Suppressor macrophage treated with lipopolysaccharide for 4 hours (primary cell): ENCODE data around the gene GRN.
A peak's percentile ranks its signal among the peaks of the same experiment; 100 is the strongest.
"Not testable (repeated sequence)": the region's sequence is repeated elsewhere in the genome, so short reads cannot be mapped to it uniquely, and the experiment has no call there.

ENCODE experiments used
- DNase-seq: peaks from one replicate; pipeline ENCODE4 v3.0.0-alpha.2; 2020

The GRN gene

DNA sequence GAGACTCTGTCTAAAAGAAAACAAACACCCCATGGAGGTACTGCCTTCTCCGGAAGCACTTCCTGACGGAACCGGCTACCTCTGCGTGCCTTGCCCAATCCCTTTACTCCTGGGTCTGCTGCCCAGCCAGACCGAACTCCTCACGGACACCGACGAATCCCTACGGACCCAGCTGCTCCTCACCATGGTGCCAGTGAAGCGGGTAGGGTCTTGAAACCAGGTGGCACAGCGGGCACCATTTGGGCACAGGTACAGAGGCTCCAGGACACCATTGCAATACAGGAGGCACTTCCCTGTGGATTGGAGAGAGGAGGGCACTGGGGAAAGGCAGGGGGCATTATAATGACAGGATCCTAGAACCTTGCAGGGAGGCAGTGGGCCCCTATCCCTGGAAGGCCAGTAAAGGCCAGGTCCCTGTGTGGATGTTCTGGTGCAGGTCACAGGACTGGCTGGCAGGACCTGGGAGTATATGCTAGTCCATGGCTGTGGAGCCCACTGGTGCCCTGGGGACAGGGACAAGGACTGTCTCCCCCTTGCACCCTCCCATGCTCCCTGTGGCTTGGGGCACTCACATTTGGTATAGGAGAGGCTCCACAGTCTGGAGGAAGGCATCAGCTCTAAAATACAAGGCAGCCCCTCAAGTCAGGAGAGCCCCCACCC, 22.7 kb upstream of the GRN start:
- no peak for DNase-seq

DNA sequence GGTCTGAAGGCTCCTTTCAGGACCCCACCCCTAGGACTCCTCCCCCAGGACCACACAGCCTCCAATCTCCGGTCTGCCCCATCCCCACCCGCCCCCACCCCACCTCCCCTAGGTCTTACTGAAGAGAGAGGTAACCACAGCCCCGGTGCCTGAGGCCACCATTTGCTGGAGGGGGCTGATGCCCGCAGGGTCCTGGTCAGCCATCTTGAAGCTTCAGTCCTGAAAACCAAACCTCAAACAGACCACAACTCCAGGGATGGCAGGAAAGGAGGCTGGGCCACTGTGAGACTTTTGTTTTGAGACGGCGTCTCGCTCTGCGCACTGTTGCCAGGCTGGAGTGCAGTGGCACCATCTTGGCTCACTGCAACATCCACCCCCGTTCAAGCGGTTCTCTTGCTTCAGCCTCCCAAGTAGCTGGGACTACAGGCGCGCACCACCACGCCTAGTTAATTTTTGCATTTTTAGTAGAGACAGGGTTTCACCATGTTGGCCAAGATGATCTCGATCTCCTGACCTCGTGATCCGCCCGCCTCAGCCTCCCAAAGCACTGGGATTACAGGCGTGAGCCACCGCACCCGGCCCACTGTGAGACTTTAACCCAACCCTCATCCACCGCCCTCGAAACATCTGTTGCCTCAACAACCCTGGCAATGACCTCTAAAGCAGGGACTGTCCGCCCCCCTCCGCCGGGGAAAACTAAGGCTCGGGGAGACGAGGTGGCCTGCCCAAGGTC, 21.6 kb upstream of the GRN start:
- no peak for DNase-seq

DNA sequence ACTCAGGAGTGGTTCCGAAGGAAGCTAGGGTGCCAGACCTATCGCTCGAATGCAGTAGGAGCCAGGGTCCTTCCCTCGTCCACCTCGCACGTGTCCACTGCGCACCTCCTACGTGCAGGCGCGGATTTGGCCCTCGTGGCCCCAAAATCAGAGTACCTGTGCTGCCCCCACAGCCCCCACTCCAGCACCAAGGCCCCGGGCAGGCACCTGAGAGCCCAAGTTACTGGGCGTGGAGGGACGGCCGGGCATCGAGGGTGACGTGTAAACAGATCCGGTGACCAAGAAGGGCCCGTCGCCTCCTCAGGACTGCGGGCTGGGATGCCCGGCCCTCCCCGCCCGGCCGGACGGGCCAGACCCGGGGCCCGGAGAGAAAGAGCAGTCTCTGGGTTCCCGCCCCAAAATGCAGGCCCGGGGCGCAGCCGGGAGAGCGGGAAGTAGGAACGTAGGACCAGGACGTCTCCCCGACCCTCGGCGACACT, 21.0 kb upstream of the GRN start:
- DNase-seq = no peak

DNA sequence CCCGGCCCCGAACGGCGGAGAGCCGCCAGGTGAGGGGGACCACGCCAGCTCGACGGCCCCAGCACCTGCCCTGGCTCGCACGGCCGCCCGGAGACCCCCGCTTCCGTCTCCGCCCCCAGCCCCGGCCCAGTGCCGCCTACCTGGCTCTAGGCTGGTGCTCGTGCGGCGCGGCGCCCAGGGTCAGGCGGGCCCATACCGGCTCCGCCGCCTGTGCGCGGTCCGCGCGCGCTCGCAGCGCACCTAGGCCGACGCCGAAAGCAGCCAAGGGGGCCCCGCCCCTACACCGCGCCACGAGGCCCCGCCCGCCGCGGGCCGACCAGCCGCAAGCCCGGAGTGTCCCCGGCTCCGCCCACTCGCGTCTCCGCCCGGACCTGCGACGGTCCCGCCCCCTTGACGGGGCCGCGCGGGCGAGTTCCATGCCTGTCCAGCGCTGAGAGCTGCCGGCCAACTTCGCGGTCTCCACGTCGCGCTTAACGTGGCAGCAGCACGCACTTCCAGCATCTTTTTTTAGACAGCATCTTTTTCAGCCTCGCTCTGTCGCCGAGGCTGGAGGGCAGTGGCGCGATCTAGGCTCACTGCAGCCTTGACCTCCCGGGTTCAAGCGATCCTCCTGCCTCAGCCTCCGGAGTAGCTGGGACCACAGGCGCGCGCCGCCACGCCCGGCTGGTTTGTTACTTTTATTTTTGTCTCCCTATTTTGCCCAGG, 20.4 kb upstream of the GRN start, which contains the start of gene SLC25A39:
Gene SLC25A39 (minus strand): TSS at position 253 of the 705 bp plus-strand sequence. CDS start 1,261 bp downstream, outside the sequence.
- peak; percentile 98 for DNase-seq

DNA sequence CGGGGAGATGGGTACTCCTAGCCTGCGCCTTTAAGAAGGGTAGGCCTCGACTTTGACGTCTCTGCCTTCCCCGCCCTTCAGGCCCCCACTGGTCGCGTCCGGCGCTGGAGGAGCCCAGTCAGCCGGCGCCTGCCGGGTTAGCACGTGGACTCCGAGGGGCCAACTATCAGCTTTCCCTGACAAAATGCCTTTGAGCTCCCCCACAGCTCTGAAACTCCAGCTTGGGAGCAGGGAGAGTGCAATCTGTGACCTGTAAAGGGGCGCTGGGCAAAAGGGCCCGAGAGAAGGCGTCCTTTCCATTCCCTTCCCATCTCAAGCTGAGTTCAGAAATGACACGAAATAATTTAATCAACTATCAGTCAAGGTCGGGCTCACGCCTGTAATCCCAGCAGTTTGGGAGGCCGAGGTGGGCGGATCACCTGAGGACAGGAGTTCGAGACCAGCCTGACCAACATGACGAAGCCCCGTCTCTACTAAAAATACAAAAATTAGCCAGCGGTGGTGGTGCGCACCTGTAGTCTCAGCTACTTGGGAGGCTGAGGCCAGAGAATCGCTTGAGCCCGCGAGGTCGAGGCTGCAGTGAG, 18.1 kb upstream of the GRN start:
- DNase-seq = peak; percentile 97

DNA sequence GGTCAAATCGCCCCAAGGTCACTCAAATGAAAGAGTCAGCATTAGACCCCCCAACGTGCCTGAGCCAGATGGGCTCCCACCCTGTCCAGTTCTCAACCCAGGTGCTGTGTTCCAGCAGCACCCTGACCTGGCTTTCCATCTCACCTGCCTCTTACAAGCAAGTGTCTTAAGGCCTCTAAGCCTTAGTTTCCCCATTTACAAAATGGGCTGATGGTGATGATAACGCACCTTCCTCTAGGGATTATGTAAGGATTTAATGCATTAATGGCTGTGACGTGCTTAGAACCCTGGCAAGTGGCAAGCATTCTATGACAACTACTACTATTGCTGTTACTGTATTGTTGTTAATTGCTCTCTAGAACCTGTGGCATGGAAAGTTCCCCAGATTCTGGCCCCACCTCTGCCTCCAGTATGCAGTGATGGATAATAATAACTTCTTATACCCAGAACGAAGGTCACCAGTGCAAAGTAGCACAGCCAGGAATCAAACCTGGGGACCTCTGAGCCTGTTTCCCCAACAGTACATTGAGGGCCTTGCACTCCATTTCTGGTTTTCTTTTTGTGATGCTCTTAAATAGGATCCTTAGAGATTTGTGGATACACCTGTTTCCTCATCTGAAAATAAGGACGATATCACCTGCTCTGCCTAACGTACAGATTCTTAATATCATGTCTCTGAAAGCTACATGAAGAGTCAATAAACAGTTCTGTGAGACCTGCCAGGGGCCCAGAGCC, 17.2 kb upstream of the GRN start:
- no peak for DNase-seq

DNA sequence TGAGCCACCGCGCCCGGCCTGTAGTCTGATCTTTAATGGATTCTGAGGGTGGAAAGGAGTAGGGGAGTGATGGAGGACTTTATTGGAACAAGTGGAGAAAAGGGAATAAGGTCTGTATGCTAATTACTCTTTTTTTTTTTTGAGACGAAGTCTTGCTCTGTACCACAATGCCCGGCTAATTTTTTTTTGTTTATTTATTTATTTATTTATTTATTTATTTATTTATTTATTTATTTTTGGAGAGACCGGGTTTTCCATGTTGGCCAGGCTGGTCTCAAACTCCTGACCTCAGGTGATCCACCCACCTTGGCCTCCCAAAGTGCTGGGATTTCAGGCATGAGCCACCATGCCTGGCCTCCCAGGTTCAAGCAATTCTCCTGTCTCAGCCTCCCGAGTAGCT, 15.6 kb upstream of the GRN start:
- DNase-seq = not testable (repeated sequence)

DNA sequence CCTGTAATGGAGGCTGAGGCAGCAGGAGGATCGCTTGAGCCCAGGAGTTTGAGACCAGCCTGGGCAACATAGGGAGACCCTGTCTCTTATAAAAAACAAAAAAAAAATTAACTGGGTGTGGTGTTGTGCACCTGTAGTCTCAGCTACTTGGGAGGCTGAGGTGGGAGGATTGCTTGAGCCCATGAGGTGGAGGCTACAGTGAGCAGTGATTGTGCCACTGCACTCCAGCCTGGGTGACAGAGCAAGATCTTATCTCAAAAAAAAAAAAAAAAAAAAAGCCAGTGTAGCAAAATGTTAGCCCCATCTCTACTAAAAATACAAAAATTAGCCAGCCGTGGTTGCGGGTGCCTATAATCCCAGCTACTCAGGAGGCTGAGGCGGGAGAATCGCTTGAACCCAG, 14.8 kb upstream of the GRN start:
- not testable (repeated sequence) for DNase-seq

DNA sequence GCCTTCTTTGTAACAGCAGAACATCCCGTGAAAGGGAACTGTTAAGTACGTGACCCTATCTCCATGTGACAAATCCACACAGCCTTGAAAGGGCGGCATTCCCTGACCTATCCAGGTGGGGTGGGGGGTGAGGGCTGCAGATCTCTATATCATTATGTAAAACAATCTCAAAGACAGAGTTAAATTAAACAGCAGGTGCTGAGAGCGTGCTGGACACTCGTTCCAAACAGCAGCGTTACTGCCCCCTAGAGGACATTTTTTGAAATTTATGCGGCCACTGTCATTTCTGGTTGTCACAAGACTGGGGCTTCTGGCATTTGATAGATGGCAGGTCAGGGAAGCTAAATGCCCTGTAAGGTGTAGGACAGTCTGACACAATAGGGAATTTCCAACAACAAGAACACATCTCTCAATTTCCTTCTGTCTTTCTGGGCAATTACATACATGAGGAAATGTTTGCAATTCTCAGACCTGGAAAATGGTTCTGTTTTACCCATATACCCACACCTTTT, 13.8 kb upstream of the GRN start:
- DNase-seq = peak; percentile 92

DNA sequence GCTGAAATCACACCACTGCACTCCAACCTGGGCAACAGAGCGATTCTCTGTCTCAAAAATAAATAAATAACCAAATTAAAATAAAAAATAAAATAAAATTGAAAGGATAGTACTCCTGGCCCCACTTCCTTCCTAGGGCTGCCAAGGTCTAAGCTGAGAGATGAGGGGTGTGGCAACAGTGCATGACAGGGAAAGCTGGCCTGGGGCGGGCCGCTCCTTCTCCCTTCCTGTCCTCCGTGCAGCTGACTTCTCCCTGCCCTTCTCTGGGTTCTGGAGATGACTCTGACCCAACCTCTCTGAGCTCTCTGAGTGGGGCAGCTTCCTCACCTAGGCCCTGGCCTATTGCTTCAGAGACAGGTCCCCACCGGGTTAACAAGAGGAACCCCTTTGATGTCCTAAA, 11.7 kb upstream of the GRN start:
- peak; percentile 77 for DNase-seq

DNA sequence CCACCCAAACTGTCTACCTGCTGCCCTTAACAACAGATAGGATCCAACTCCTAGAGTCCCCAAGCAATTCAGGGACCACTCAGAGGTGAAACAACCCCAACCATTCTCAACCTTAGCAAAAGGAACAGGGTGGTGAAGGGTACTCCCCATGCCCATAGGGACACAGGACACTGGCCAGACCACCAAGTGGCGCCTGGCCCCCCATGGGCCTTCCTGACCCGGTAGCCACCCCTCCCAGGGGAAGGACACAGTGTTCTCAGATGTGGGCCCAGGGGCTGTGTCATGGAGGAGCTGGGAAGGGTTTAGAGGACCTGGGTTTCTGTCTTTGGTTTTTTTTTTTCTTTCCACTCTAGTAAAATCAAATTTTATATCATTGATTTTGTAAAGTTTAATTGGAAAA, 10.8 kb upstream of the GRN start:
- no peak for DNase-seq

DNA sequence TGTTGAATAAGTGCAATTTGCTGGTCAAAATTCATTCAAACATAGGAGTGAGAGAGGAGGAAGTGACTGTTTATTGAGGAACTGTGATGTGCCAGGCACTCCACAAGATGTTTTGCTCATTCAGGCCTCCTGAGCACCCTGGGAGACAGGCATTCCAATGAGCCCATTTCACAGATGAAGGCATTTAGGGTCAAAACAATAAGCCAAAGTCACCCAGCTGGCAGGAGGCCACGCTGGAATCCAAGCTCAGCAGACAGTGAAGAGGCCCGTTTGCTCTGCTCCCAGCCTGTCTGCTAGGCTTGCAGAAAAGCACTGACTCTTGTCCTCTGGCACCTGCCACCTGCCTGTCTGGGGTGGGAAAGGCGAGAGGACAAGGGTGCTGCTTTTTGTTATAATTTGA, 10.4 kb upstream of the GRN start:
- peak; percentile 55 for DNase-seq

DNA sequence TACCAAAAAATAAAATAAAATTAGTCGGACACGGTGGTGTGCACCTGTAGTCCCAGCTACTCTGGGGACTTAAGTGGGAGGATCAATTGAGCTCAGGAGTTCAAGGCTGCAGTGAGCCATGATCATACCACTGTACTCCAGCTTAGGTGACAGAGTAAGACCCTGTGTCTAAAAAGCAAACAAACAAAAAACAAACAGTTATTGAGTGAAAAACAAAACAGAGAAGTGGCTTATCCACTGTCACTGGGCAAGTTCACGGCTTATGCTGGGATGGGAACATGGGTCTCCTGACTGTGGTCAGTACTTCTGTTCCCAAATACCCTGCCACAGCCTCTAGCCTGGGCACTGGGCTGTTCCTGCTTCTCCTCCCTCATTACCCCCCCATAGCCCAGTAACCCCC, 9.5 kb upstream of the GRN start:
- DNase-seq = no peak

DNA sequence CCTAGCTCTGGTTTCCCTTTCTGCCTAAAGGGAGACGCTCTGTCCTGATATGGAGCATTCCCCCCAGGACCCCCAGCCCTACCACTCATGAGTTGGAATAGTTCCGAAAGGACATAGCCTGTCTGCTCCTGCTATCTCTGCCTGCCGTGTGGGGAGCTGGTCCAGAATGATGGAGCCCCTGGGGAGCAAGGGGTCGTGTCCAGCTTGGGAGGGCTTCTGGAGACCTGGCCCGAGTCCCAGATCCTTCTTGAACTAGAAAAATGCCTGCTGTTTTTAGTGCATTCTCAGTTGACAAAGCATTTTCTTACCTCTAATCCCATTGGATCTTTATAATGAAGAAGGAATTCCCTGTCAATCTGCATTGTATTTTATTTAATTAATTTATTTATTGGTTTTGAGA, 9.1 kb upstream of the GRN start:
- no peak for DNase-seq

DNA sequence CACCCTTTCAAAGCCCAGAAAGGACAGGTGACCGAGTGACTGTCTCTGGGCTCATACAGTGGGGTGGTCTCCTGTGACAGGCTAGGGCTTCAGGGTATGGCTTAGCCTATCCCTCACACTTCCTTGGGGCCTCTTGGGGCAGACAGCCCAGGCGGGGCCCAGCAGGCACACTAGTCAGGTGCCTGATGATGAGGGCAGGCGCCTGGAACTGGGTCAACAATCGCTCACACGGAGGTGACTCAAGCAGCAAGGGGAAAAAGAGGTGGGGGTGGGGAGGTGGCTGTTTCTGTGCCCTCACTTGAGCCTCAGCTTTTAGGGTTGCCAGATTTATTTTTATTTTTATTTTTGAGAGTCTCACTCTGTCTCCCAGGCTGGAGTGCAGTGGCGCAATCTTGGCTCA, 6.4 kb upstream of the GRN start:
- peak; percentile 81 for DNase-seq

DNA sequence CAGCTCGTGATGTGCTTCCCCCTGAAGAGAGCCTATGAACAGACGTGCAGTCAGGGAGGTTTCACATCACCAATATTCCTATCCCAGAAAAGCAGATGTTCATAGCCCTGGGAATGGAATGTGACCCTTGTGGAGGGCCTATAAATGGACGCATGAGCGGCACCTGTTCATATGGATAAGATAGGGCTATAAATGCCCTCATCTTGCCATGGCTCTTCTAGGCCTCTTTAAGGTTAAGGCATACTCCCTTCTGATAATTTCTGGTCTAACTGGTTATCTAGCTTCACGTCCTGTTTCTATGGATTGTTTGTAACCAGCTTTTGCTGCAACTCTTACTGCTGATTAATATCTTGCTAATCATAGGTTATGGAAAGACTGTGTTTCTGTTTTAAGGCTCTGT, 4.5 kb upstream of the GRN start:
- not testable (repeated sequence) for DNase-seq

DNA sequence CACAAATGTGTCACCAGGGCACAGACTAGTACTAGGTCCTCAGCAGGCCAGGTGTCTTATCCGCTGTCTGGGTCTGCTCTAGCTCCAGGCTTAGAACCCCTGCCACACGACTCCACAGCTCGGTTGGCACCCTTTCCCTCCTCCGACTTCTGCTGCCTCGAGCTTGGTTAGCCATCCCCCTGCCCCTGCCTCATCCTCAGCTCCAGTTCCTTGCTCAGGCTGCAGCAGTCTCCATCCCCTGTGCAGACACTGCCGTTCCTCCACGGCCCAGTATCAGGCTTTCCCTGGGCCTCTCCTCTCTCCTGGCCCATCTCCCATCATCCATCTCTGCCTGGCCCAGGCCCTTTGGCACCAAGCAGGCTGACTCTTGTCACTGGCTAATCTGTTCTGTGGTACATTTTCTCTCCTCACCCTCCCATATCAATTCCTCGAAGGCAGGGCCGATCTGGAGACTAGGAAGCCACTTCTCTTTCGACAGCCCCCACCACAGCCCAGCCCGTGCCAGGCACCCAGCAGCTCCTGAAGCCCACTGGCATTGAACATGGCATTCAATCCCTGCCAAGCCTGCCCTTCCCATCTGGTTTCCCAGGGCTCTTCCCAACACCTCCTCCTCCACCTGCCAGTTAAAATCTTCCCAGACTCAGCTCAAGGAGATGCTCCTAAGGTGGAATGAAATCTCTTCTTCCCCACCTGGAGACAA, 1.4 kb upstream of the GRN start:
- no peak for DNase-seq

DNA sequence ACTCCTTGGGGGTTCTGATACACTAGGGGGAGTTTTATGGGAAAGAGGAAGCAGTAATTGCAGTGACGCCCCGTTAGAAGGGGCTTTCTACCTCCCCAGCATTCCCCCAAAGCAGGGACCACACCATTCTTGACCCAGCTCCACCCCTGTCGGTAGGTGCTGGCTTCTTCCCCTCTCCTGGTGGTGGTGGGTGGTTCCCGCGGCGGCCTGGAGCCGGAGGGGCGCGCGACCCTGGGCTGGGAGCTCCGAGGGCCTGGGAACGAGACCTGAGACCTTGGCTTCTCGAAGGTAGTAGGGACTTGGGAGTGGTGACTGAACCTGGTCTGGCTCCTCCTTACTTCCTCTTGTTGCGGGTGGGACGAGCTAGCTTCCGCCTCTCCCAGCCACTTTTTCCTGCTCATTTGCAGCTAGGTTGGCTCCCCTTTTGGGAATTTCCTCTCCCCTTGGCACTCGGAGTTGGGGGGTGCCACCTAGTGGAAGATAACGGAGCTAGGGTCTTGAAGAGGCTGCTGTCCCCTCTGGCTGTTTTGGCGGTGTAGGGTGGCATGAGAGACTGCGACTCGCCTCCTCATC, 438 bp downstream of the GRN start:
- DNase-seq = peak; percentile 88

DNA sequence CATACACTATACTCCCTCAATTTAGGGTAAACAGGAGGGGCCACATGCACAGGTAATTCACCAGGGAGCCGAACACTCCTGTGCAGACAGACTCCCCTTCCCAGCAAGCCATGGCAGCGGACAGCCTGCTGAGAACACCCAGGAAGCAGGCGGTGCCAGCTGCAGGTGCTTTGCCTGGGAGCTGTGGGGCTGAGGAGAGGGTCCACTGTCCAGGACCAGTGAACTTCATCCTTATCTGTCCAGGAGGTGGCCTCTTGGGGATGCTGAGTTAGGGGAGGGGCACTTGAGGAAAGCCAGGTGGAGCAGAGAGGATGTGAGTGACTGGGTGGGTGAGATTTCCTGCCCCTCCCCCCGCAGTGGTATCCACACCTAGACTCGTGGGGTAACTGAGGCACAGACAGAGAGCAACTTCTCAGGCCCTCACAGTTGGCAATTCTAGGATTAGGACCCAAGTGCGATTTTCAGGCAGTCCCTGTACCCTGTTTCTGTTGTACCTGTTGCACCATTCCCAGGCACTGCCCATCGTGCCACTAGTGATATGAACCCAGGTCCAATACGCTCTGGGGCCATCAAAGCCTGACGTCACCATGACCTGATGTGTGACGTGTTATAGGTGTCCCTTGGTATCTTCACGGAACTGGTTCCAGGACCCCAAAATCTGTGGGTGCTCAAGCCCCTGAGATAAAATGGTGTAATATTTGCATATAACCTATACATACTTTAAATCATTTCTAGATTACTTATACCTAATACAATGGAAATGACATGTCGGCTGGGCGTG, 1.2 kb downstream of the GRN start:
- no peak for DNase-seq

DNA sequence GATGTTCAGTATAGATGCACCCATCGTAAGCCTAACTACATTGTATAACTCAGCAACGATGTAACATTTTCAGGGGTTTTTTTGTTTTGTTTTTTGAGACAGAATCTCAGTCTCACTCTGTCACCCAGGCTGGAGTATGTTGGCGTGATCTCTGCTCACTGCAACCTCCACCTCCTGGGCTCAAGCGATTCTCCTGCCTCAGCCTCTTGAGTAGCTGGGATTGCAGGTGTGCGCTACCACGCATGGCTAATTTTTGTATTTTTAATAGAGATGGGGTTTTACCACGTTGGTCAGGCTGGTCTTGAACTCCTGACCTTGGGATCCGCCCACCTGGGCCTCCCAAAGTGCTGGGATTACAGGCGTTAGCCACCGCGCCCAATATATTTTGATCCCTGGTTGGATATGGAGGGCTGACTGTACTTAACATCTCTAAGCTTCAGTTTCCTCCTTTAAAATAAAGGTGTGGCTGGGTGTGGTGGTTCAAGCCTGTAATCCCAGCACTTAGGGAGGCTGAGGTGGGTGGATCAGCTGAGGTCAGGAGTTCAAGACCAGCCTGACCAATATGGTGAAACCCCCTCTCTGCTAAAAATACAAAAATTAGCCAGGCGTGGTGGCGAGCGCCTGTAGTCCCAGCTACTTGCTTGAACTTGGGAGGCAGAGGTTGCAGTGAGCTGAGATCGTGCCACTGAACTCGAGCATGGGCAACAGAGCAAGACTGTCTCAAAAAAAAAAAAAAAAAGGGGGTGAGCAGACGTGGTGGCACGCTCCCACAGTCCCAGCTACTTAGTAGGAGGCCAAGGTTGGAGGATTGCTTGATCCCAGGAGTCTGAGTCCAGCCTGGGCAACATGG, 2.3 kb downstream of the GRN start:
- DNase-seq = not testable (repeated sequence)
